ENCODE data around the gene WDR7. TPM values are rescaled to one million over a fixed set of nuclear protein-coding genes. Genes with fewer than 3 reads are reported as not detected.

Gene WDR7
- total and polyA plus RNA-seq, 2 of the 4 experiments (the other 2 are of a cell fraction), result 3.7 to 23.3 TPM

- H2AFZ ChIP-seq (replicated peaks; ENCODE audit: low read length, poor library complexity), result no peak overlapping the region
- no peaks in the 10 kb centered on the region for H3K79me1 ChIP-seq (ENCODE audit: low read depth in 1 of 2, low read length in 2 of 2)
- no peak overlapping the region for H3K23ac ChIP-seq (ENCODE audit: low read depth, low read length)
- 0 out of 2 replicates have a peak, but pooled peaks cover 2% of the 10 kb centered on the region for H3K9me1 ChIP-seq (ENCODE audit: insufficient read depth, low read length)
- dilution Hi-C loops (cut with HindIII; ENCODE audit: low sequenced_read_pairs, unreplicated experiment) (no loop called here), in situ Hi-C loops (cut with MboI; ENCODE audit: low sequenced_read_pairs) (no loop called here), intact Hi-C loops (cut with micrococcal nuclease) (no loop called here)
- no peaks in the 10 kb centered on the region for H3K9me3 ChIP-seq (ENCODE audit: control insufficient read depth, insufficient read depth, low read length)
- no peak overlapping the region for H3K27ac ChIP-seq (ENCODE audit: insufficient read depth, low read length)
- H3K14ac ChIP-seq (replicated peaks; ENCODE audit: low read depth, low read length), result no peak overlapping the region
- WGBS, 2 experiments (ENCODE audit: extremely low coverage in 2 of 2, insufficient read length in 1 of 2), result no CpG with 5 or more reads among the region's 1 CpG
- no peaks in the 10 kb centered on the region for H3K27me3 ChIP-seq (ENCODE audit: control insufficient read depth, insufficient read depth, low read length)
- ATAC-seq (ENCODE audit: low read depth), result no peak
- no peak overlapping the region for H2BK5ac ChIP-seq (ENCODE audit: low read depth, low read length, poor library complexity, severe bottlenecking)
- H3K36me3 ChIP-seq (ENCODE audit: control insufficient read depth, insufficient read depth, low read length), result no peaks in the 10 kb centered on the region
- POLR2A ChIA-PET (ENCODE audit: unreplicated experiment), result no interaction called here
- BruUV-seq (replicated peaks), result no TSS peak
- no peak overlapping the region for H3K4me2 ChIP-seq (ENCODE audit: low read depth, low read length)
- no peak overlapping the region for H4K8ac ChIP-seq (ENCODE audit: low read depth in 2 of 2, low read length in 2 of 2)
- no peaks in the 10 kb centered on the region for H3K4me1 ChIP-seq (ENCODE audit: control insufficient read depth, insufficient read depth, low read length)
- no peak for DNase-seq
- H3K4me3 ChIP-seq (ENCODE audit: insufficient read depth, low read depth, low read length), result no peak overlapping the region
- H2AK9ac ChIP-seq (replicated peaks; ENCODE audit: low read depth, low read length, poor library complexity), result no peak overlapping the region
- H4K20me1 ChIP-seq (ENCODE audit: insufficient read depth, low read length), result no peaks in the 10 kb centered on the region
- no peak overlapping the region for H3K4ac ChIP-seq (ENCODE audit: low read depth, low read length)
- H2BK120ac ChIP-seq (ENCODE audit: low read depth, low read length), result no peak overlapping the region
- CTCF ChIA-PET, result no interaction called here
- no peak overlapping the region for H4K91ac ChIP-seq (ENCODE audit: insufficient read depth, low read depth, low read length)
- H2BK15ac ChIP-seq (ENCODE audit: low read depth, low read length), result no peak overlapping the region
- no peak overlapping the region for H2BK20ac ChIP-seq (ENCODE audit: low read depth, low read length)
- no peak overlapping the region for H3K56ac ChIP-seq (ENCODE audit: extremely low read depth, insufficient read depth, low read length)
- no peak overlapping the region for H2AK5ac ChIP-seq (ENCODE audit: low read depth, low read length)
- no peak overlapping the region for H4K5ac ChIP-seq (ENCODE audit: low read depth, low read length)
- H3K9ac ChIP-seq (ENCODE audit: low read depth, low read length), result no peak overlapping the region
- H3K18ac ChIP-seq (ENCODE audit: low read depth, low read length), result no peak overlapping the region
- TF ChIP-seq MAZ (IDR thresholded peaks at IDR 0.05; ENCODE audit: borderline replicate concordance, low read depth, low read length), result no peak
- TF ChIP-seq USF2 (IDR thresholded peaks at IDR 0.05; ENCODE audit: low read depth, low read length), result no peak
- TF ChIP-seq ELK1 (IDR thresholded peaks at IDR 0.05; ENCODE audit: borderline replicate concordance, low read depth, low read length), result no peak
- no peak for TF ChIP-seq CHD1 (IDR thresholded peaks at IDR 0.05; ENCODE audit: low read depth, low read length)
- TF ChIP-seq BHLHE40 (IDR thresholded peaks at IDR 0.05; ENCODE audit: low read depth, low read length), result no peak
- no peak for TF ChIP-seq FOS (IDR thresholded peaks at IDR 0.05; ENCODE audit: low read depth, low read length)
- no peak for TF ChIP-seq RAD21 (IDR thresholded peaks at IDR 0.05; ENCODE audit: low read length)
- TF ChIP-seq RCOR1 (IDR thresholded peaks at IDR 0.05; ENCODE audit: insufficient replicate concordance, low read length), result no peak
- no peak for TF ChIP-seq CEBPB (IDR thresholded peaks at IDR 0.05; ENCODE audit: low read depth, low read length)
- TF ChIP-seq NFE2L2 (IDR thresholded peaks at IDR 0.05; ENCODE audit: low read depth, low read length), result no peak
- no peak for TF ChIP-seq CTCF (conservative IDR thresholded peaks at IDR 0.05; ENCODE audit: low read depth, low read length)
- TF ChIP-seq RFX5 (IDR thresholded peaks at IDR 0.05; ENCODE audit: low read depth, low read length), result no peak
- TF ChIP-seq SMC3 (IDR thresholded peaks at IDR 0.05; ENCODE audit: low read depth, low read length), result no peak
- TF ChIP-seq MAFK (IDR thresholded peaks at IDR 0.05; ENCODE audit: low read depth, low read length), result no peak
- TF ChIP-seq POLR2A (IDR thresholded peaks at IDR 0.05; ENCODE audit: low read depth, low read length), result no peak
- no peak for TF ChIP-seq MXI1 (IDR thresholded peaks at IDR 0.05; ENCODE audit: borderline replicate concordance, low read depth, low read length)
Observed at GRCh38 chr18:56974141-56974540, 323.0 kb downstream of the WDR7 start.
